ENCODE measurements around the gene NKX1-2. TPM values are rescaled to one million over a fixed set of nuclear protein-coding genes. Genes with fewer than 3 reads are reported as not detected.

The NKX1-2 gene
- total RNA-seq, 1 donor from 2014 or later: 0.59 TPM

DNA sequence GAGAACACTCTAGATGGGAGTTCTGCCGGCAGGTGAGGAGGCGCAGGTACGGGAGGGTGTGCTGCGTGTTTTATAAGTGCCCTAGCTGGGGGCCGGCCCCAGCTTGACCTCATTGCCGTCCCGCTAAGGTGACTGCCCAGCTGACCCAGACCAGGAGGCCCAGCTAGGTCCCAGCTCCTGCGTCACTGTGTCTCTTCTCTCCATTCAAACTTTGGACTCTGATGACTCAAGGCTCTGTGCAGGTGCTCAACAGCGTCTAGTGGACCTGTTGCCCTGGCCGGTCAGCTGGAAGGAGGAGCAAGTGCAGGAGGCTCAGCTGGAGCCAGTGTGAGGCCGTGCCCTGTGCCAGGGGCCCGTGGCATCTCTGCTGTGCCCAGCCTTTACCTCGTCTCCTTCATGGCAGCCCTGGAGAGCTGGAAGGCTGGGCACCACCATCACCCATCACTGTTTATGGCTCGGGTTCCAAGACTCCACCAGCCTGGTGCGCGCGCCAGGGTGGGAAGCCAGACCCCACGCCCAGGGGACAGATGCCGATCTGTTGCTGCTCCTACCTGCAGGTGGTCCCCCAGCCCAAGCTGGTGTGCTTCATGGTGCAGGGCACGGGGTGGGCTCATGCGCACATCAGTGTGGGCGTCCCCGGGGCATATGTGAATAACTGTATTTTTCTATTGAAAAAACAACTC is 26.3 kb upstream of the NKX1-2 start:
- TF ChIP-seq, protein P1, sequence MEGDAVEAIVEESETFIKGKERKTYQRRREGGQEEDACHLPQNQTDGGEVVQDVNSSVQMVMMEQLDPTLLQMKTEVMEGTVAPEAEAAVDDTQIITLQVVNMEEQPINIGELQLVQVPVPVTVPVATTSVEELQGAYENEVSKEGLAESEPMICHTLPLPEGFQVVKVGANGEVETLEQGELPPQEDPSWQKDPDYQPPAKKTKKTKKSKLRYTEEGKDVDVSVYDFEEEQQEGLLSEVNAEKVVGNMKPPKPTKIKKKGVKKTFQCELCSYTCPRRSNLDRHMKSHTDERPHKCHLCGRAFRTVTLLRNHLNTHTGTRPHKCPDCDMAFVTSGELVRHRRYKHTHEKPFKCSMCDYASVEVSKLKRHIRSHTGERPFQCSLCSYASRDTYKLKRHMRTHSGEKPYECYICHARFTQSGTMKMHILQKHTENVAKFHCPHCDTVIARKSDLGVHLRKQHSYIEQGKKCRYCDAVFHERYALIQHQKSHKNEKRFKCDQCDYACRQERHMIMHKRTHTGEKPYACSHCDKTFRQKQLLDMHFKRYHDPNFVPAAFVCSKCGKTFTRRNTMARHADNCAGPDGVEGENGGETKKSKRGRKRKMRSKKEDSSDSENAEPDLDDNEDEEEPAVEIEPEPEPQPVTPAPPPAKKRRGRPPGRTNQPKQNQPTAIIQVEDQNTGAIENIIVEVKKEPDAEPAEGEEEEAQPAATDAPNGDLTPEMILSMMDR (IDR thresholded peaks at IDR 0.05; ENCODE audit: partially characterized antibody, unreplicated experiment): no peak
- DNase-seq: no peak
- H3K9me3 Mint-ChIP-seq (ENCODE audit: unreplicated experiment): peaks cover 9% of the 10 kb centered on the region
- peaks cover 8% of the 10 kb centered on the region for H3K27me3 Mint-ChIP-seq (ENCODE audit: unreplicated experiment)
- no peaks in the 10 kb centered on the region for H3K36me3 Mint-ChIP-seq (ENCODE audit: unreplicated experiment)
- H3K4me1 Mint-ChIP-seq (ENCODE audit: low read depth, unreplicated experiment): peaks cover 20% of the 10 kb centered on the region
- H3K27ac Mint-ChIP-seq (ENCODE audit: unreplicated experiment): no peak overlapping the region
- H3K4me3 Mint-ChIP-seq (ENCODE audit: unreplicated experiment): no peak overlapping the region

DNA sequence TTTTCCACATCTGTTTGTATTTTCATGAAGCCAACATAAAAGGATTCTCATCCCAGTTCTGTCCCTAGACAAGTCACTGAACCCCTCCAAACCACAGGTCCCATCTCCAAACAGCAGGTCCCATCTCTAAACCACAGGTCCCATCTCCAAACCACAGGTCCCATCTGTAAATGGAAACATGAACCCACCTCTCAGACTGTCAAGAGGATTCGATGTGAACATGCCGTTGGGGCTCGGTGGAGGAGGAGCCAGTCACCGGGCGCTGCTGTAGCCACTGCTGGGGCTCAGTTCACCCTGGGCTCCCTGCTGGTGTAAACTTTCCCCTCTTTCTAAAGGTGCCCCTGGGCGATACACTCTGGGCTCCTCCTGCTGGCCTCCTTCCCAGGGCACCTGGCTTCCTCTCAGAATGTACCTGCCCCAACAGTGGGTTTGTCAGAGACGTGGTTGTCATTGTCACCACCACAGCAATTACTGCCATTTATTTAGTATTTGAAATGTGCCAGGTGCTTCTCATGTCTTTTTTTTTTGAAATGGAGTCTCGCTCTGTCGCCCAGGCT is 24.8 kb upstream of the NKX1-2 start:
- TF ChIP-seq, protein P1 (IDR thresholded peaks at IDR 0.05; ENCODE audit: partially characterized antibody, unreplicated experiment): no peak
- Mint-ChIP-seq H3K27ac (ENCODE audit: unreplicated experiment) (no peak overlapping the region), H3K4me1 (ENCODE audit: low read depth, unreplicated experiment) (peaks cover 8% of the 10 kb centered on the region), H3K27me3 (ENCODE audit: unreplicated experiment) (peaks cover 4% of the 10 kb centered on the region), H3K4me3 (ENCODE audit: unreplicated experiment) (no peak overlapping the region), H3K36me3 (ENCODE audit: unreplicated experiment) (no peaks in the 10 kb centered on the region), H3K9me3 (ENCODE audit: unreplicated experiment) (peaks cover 2% of the 10 kb centered on the region)
- DNase-seq: no peak

DNA sequence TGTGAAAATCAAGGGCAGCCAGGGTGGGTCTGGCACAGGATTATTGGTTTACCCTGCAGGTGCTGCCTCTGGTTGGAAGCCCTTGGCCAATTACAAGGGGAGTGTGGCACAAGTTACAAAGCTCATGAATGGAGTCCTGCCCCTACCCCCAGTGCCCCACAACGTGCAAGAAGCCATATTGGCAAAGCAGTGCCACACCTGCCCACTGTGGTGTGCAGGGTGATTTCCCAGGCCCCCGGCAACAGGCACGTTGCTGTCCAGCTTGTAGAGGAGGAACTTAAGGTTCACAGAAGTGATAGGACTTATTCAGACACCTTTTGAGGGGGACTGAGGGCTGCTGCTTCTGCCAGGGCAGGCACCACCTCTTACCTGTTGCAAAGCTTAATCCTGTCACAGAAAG is 23.2 kb upstream of the NKX1-2 start:
- Mint-ChIP-seq H3K4me3 (ENCODE audit: unreplicated experiment) (no peak overlapping the region), H3K27me3 (ENCODE audit: unreplicated experiment) (peaks cover 3% of the 10 kb centered on the region), H3K9me3 (ENCODE audit: unreplicated experiment) (peaks cover 2% of the 10 kb centered on the region), H3K27ac (ENCODE audit: unreplicated experiment) (peak overlapping the region; percentile 38), H3K36me3 (ENCODE audit: unreplicated experiment) (no peaks in the 10 kb centered on the region), H3K4me1 (ENCODE audit: low read depth, unreplicated experiment) (peaks cover 5% of the 10 kb centered on the region)
- no peak for DNase-seq
- TF ChIP-seq, protein P1 (IDR thresholded peaks at IDR 0.05; ENCODE audit: partially characterized antibody, unreplicated experiment): no peak

DNA sequence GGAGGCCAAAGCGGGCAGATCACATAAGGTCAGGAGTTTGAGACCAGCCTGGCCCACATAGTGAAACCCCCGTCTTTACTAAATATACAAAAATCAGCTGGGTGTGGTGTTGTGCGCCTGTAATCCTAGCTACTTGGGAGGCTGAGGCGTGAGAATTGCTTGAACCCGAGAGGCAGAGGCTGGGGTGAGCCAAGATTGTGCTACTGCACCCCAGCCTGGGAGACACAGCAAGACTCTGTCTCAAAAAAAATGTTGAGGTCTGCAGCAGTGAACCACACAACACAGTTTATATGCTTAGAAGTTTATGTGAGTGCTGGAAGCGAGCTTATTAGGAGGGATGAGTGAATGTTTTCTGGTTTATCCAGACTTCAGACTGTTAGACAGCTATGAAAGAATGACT is 22.2 kb upstream of the NKX1-2 start:
- Mint-ChIP-seq H3K4me3 (ENCODE audit: unreplicated experiment) (no peak overlapping the region), H3K27ac (ENCODE audit: unreplicated experiment) (no peak overlapping the region), H3K4me1 (ENCODE audit: low read depth, unreplicated experiment) (peaks cover 3% of the 10 kb centered on the region), H3K36me3 (ENCODE audit: unreplicated experiment) (no peaks in the 10 kb centered on the region), H3K9me3 (ENCODE audit: unreplicated experiment) (peaks cover 2% of the 10 kb centered on the region), H3K27me3 (ENCODE audit: unreplicated experiment) (peaks cover 3% of the 10 kb centered on the region)
- DNase-seq: no peak
- TF ChIP-seq, protein P1 (IDR thresholded peaks at IDR 0.05; ENCODE audit: partially characterized antibody, unreplicated experiment): no peak

Data from glutamatergic neuron (in vitro differentiated cells).